DND-41 (cell line): Measurements from ENCODE around the gene TMEM114.

ENCODE experiments used
- EZH2 ChIP-seq: IDR thresholded peaks from 3 replicates; pipeline ENCODE4 v1.6.1; 2012; ENCODE audit warnings: borderline replicate concordance, low read depth, mild to moderate bottlenecking, moderate library complexity, low read length, inconsistent platforms; ENCODE audit not compliant: severe bottlenecking
- TF ChIP-seq, protein P1 (sequence below): IDR thresholded peaks from 2 replicates; pipeline ENCODE4 v1.5.1; 2012; ENCODE audit warnings: borderline replicate concordance, low read length, moderate library complexity, mild to moderate bottlenecking; ENCODE audit not compliant: poor library complexity, severe bottlenecking; ENCODE audit errors: extremely low read depth

DNA sequence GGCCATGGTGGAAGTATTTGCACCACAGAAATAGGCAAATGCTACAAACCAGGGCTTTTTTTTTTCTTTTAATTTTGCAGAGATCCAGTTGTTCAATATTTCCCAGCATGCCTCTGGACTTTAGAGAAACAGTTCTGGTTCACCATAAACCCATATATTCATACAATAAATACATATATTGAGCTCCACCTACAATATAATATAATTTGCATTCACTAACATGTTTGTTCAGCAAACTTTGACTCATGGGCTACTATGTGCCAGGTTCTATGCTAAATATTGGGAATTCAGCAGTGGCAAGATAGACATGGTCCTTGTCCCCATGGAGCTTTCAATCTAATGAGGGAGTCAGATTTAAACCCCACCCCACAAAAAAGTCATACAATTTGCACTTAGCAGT is 3.2 kb downstream of the TMEM114 start:
- TF ChIP-seq, protein P1, sequence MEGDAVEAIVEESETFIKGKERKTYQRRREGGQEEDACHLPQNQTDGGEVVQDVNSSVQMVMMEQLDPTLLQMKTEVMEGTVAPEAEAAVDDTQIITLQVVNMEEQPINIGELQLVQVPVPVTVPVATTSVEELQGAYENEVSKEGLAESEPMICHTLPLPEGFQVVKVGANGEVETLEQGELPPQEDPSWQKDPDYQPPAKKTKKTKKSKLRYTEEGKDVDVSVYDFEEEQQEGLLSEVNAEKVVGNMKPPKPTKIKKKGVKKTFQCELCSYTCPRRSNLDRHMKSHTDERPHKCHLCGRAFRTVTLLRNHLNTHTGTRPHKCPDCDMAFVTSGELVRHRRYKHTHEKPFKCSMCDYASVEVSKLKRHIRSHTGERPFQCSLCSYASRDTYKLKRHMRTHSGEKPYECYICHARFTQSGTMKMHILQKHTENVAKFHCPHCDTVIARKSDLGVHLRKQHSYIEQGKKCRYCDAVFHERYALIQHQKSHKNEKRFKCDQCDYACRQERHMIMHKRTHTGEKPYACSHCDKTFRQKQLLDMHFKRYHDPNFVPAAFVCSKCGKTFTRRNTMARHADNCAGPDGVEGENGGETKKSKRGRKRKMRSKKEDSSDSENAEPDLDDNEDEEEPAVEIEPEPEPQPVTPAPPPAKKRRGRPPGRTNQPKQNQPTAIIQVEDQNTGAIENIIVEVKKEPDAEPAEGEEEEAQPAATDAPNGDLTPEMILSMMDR: no peak
- TF ChIP-seq EZH2: no peak
